GM18517 (cell line): ENCODE results near the gene ATP10B.

ENCODE experiments used
- ATAC-seq: cut with Tn5 transposase; IDR thresholded peaks from one replicate; pipeline ENCODE4 v1.9.1; 2021; ENCODE audit warnings: mild to moderate bottlenecking, moderate library complexity; ENCODE audit not compliant: unreplicated experiment

ATP10B gene

DNA sequence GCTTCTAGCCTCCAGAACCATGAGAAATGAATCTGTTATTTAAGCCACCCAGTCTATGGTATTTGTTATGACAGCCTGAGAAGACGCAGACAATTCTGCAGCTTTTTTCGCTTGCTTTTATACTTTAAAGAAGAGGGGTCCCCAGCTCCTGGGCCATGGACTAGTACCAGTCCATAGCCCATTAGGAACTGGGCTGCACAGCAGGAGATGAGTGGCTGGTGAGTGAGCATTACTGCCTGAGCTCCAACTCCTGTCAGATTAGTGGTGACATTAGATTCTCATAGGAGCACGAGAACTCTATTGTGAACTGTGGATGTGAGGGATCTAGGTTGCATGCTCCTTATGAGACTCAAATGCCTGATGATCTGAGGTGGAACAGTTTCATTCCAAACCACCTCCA is 278.7 kb downstream of the ATP10B start:
- ATAC-seq, result no peak

DNA sequence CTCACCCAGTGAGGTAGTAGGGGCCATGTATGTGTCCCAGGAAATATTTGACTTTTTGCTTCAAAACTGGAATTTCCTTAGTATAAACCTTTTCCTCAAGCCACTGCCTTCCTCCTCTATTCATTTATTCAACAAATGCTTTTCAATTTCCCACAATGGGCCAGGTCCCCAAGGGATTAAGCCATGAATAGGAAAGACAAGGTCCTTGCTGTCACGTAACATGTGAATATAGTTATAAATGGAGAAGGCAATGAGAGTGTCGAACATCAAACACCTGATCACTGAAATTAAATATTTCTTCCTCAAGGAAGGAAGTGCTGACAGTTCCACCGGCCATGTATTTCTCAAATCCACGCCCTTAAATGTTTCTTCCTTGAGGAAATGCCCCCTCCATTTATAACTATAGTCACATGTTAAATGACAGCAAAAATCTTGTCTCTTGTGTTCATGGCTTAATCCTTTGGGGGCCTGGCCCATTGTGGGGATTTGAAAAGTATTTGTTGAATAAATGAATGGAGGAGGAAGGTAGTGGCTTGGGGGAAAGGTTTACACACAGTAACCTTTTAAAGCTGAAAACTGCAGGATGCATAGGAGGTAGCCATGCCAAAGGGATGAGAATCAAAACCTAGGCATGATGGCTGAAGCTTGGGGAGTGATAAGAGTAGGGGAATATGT is 284.8 kb downstream of the ATP10B start:
- no peak for ATAC-seq

DNA sequence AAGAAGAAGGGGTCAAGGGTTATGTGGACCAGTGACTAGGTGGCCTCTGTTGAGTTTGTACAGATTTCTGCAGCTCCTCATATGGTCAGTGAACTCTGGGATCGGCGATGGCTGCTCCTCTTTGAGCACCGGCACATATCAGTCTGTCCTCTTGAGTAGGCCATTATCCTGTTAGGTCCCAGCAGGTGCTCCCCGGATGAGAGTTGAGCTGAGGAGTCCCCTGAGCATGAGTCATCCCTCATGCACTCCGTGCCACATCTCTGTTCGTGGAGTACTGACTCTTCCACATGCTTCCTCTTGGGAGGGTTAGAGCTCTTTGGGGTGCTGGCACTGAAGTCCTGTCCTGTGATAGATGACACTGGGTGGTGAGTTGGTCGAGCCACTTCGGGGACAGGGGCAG is 286.6 kb downstream of the ATP10B start:
- ATAC-seq, result no peak

DNA sequence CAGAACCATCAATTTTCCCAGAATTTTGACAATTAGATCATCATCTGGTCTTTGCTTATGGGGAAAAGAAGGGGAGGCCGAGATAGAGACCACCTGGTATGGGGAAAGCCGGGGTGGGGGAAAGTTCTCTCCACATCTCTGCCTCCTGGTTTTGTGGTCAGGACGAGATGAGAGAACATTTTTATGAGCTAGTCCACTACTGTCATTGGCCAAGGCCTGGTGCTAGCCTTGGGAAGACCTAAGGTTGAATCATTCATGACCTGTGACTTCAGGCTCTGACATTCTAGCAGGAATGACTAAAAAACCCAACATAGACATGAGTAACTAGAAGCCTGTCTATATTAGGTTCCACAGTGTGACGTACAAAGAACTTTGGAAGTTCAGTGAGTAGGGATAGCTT is 295.2 kb downstream of the ATP10B start:
- no peak for ATAC-seq

DNA sequence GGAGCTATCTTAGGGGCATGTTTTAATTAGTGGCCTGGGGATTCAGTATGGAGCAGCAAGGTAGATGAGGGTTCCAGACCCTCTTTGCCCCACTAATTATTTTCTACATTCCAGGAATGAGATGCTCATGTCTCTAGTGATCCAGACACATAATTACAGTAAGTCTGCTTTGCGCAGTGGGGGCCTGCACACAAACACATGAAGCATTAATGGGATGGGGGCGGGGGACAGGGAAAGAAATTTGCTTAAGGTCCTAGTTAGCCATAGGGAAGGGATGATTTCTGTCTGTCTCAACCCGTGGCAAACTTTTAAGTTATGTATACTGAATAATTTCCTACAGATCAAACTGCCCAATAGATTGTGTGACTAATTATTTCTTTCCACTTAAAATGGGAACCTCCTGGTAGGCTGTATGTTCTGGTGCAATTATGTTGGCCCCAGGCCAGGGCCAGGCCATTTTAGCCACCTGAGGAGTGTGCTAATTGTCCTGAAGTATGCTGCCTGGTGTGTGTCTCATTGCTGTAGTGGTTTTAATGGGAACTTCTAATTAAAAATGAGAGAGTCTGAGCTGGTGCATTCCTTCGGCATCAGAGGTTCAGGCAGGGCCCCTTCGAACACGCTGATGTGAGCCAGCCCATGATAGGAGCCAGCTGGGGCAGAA is 295.9 kb downstream of the ATP10B start:
- ATAC-seq, result no peak

DNA sequence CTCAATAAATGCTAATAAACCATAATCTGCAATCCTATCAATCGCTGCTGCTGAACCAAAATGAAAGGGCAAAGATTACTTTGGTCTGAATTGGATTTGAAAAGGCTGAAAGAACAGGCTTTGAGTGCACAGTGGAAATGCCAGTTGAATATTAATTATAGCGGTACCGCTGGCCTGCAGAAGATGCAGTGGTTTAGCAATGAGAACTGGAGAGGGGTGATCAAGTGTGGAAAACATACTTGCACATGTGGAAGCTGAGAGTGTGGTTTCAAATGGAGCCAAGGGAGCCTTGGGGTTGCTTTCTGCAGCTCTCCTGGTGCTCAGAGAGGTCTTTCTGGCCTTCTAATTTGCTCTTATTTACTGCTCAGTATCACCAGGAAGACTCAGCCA is 296.4 kb downstream of the ATP10B start:
- no peak for ATAC-seq

DNA sequence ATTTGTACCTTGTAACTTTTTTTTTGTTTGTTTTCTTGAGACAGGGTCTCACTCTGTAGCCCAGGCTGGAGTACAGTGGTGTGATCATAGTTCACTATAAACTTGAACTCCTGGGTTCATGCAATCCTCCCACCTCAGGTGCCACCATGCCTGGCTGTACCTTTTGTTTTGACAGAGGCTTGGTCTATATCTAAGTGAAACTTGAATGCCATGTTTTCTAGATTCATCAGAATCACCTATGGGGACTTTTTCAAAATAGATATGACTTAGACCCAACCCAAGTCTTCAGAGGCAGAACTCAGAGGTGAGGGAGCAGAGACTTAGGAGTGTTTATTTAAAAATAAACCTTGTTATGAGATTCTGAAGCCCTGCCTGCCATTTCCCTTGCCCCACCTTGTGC is 301.9 kb downstream of the ATP10B start:
- ATAC-seq, result no peak

DNA sequence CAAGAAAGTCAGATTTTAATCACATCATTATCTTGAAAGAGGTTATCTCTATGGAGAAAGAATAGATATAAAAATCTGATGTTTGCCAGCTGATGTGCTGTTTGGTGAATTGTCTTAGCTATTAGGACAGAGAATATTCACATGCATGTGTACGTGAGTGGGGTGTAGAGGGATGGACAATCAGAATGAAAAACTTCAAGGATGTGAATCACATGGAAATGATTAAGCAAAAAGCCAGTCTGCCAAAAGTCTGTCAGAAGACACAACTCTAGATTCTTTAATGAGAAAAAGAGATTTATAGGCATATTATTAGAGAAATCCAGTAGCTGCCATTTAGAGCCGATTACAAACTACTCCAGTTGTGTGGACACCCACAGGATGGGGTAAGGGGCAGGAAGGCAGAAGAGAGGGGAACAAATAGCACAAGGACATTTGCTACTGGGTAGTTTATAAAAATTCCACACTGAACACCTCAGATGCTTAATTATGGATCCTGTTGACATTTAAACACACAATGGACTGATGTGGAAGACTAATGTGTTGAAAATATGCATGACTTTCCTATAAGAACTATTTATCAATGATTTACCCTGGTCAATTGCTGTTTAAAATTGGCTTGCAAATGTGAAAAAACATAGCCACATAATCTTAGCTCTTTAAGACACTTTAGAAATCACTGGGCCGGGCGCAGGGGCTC is 302.9 kb downstream of the ATP10B start:
- no peak for ATAC-seq

DNA sequence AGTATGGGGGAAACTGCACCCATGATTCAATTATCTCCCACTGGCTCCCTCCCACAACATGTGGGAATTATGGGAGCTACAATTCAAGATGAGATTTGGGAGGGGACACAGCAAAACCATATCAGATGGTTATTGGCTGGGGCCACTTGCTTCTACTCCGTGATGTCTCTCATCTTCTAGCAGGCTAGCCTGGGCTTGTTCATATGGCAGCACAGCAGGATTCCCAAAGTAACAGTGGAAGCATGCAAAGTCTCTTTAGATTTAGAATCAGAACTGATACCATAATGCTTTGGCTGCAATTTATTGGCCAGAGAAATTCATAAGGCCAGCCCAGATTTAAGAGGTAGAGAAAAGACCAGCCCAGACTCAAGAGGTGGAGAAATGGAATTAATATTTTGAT is 304.1 kb downstream of the ATP10B start:
- ATAC-seq, result no peak

DNA sequence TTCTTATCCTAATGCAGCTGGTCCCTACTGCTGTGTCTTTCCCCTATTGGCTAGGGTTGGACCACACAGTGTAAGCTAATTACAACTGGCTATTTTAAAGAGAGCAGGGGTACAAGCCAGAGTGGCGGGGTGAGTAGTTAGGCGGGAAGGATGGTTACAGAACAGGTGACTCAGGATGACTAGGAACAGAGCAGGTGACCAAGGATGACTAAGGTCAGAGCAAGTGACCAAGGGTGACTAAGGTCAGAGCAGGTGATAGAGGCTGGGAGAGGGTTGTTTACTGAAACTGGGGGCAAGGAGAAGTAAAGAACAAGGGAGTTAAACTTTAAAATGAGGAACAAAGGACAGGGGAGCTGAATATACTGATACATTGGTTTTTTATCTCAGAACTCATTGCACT is 304.9 kb downstream of the ATP10B start:
- no peak for ATAC-seq

DNA sequence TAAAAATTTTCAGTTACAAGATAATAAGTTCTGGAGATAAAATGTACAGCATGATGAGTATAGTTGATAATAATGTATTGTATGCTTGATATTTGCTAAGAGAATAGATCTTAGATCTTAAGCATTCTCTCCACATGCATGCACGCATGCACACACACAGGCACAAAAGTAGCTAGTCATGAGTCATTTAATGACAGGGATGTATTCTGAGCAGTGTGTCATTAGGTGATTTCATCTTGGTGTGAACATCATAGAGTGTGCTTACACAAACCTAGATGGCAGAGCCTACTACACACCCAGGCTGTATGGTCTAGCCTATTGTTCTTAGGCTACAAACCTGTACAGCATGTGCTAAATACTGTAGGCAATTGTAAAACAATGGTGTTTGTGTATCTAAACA is 306.2 kb downstream of the ATP10B start:
- ATAC-seq, result no peak

DNA sequence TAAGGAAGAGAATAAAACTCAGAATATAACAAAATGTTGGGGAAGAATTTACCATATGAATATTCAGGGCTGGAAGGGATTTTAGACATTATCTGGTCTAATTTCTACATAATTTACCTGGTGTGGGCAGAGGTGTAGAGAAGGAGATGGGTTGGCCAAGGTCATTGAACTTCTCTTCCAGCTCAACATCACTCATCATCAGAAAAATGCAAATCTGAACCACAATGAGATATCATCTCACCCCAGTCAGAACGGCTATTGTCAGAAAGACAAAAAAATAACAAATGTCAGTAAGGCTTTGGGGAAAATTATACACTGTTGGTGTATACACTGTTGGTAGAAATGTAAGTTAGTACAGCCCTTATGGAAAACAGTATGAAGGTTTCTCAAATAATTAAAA is 308.6 kb downstream of the ATP10B start:
- no peak for ATAC-seq

DNA sequence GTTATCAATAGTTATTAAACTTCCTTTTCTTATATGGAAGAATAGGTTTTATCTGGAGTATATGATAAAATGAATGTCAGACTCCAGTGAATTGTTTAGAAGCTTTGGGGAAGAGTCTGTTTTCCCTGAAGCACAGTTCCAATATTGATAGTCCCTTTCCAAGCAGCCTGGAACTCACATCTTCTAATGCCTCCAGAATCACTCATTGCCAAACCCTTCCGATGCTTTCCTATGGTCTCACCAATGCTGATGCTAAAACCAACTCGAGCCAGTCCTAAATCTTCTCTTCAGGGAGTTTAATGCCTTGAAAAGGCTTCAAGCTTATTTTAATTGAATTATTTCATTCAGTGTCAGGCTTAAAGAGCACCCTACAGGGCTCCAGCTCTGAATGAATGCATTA is 309.2 kb downstream of the ATP10B start:
- ATAC-seq, result no peak

DNA sequence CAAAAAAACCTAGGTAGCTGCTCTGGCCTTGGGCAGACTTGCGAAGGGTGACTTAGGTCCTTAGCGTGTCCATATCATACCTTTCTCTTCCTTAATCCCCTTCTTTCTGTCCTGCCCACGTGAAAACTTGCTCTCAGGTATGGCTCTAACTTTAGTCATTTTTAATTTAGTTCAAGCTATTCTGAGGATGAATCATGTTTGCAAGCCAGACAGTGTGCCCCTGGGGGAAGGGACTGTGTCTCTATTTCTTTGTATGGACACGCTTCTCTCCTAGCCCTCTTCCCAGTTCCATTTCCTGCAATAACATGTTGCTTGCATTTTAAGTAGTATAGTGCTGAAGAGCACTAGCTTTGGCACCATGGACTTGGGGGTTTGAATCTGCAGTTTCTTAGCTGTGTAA is 309.7 kb downstream of the ATP10B start:
- ATAC-seq, result no peak

DNA sequence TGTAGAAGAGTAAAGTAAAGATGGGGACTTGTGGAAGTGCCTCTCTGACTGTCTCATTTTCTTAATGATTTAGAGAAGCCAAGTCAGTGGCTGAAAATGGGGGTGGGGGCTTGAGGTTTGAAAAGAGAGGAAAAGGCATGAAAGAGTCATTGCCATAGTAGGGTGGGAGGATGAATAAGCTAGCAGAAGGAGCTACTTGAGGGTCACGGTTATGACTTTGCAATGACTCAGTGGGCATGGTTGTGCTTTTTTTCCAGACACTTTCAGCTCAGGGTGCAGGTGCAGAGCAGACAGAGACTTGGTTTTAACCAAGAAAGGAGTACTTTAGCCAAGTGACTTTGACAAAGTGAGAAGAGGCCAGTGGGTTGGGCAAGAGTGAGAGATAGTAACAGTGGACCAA is 312.6 kb downstream of the ATP10B start:
- no peak for ATAC-seq

DNA sequence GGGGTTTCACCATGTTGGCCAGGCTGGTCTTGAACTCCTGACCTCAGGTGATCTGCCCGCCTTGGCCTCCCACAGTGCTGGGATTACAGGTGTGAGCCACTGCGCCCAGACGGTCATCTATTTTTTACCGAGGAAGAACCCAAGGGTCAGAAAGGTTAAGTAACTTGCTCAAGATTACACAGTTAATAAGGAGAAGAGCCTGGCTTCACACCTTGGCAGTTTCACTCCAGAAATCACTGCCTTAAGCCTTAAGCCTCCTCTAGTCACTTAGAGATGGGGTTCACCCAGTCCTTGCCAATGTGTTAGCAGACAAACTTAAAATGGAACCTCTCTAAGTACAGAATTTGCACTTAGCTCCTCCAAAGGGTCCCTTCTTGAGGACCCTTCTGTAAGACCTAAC is 314.1 kb downstream of the ATP10B start:
- ATAC-seq, result no peak

DNA sequence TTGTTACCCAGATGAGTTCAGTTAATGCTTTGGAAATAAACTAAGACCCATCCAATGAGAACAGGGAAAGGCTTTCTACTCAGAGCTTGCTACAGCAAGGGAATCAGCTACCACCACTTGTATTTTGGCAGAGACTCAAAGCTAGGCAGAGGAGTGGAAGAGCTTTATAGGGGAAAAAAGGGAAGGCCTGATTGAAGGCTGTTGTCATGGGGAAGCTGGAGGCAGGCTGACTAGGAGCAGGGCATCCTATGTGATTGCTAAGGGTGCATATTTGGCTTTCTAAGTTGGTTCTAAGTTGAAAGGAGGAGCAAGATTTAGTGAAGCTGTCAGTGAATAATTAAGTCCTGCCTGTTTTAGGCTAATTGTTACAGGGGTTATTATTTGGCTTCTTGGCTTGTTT is 314.9 kb downstream of the ATP10B start:
- ATAC-seq, result no peak

DNA sequence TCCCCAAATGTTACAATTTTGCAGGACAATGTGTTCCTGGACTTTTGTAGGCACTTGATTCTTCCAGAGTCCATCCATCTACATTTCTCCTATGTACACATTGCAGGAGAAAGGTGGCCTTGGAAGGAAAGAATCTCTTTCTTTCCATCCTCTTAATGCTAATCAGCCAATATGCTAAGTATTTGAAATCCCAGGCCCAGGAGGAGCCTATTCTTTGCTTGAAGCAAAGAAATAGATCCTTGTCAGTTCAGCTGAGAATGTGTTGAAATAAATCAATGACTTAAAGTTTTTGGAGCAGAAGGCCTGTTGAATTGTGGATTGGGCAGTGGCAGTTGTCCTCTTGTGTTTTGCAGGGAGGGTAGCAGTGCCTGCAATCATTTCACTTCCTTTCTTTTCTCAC is 317.1 kb downstream of the ATP10B start:
- no peak for ATAC-seq

DNA sequence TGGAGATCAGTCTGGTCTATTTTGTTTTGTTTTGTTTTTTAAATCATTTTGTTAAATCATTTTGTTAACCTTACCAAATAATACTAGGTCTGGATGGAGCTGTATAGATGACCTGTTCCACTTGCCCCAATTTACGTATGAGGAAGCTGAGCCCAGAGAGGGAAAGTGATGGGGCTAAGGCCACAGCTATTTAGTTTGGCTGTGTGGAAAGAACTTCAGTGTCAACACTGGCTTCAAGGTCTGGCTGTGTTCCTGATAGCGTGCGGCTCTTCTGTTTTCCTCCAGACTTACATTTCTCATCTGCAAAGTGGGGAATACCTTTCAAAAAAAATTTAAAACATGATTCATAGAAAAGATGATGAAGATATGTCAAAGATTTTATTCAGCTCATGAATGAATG is 317.9 kb downstream of the ATP10B start:
- no peak for ATAC-seq

DNA sequence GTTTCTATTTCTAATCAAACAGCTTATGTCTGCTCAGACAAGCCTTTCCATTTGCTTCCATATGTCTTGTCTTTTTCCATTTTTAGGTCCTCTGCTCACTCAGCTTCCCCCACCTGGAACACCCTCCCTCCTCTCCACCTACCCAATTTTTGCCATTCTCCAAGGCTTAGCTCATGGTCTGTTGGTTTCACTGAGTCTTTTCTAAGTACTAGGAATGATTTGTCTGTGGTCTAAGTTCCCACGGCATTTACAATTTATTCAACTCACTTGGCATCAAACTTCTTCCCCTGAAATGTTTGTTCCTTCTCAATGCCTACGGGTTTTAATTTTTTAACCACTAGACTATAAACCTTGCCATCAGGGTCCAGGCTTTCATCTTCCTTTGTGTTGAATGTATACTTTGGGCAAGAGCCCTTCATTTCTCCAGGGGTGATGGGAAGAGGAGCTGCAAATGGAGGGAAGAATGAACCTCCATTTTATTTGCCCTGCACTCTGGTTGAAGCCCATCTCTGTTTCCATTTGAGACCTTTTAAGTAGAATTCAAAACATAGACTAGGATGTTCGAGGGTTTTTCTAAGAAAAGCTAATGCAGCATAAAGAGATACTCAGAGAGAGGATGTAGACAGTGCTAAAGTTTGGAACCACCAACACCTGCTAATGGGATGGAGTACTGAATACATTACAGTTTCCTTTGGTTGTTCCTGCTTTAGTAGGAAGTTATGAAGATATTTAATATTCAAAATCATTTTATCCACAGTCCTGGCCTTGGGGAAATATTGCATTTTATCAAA is 326.3 kb downstream of the ATP10B start:
- ATAC-seq, result no peak

DNA sequence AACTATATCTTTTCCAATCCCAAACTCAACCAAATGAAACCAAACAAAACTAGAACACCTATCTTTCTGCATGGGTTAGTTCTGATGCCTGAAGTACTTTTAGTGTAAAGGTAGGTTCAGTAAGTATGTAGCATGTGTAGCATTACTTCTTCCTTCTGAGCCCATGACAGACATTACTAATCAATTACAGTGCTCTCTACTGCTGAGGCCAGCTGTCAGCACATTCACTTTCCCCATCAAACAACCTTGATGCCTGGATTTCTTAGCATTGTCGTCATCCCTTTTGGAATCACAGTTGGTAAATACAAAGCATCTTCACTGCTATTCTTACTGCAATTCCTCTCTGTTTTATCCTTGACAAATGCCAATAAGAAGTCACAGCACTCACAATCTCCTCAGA is 327.2 kb downstream of the ATP10B start:
- no peak for ATAC-seq
